Heart right ventricle (tissue), 16 donors: ENCODE results near the gene BNC2. TPM values are rescaled to one million over a fixed set of nuclear protein-coding genes. Genes with fewer than 3 reads are reported as not detected.
A peak's percentile ranks its signal among the peaks of the same experiment; 100 is the strongest.

ENCODE experiments used
- ATAC-seq, 8 donors: fragments of 200-7000 bp; cut with Tn5 transposase; one replicate each; pipeline ENCODE4 v1.9.1; 2020; ENCODE audit warnings: mild to moderate bottlenecking in 8 of 8, moderate library complexity in 8 of 8, moderate number of reproducible peaks in 1 of 8
- DNase-seq, 2 donors: peaks; one replicate each; pipeline ENCODE4 v3.0.0-alpha.2; 2020
- H3K27ac ChIP-seq, 10 donors: fragments of 200-600 bp; sonication (generic) in 2 of 10; one replicate each; pipeline versions ENCODE4 v1.5.0 to v1.8.0; 2020 to 2022; ENCODE audit warnings: mild to moderate bottlenecking in 3 of 10
- H3K27me3 ChIP-seq, 7 donors: fragments of 200-600 bp; one replicate each; pipeline ENCODE4 v1.8.0; 2021 to 2022; ENCODE audit warnings: mild to moderate bottlenecking in 2 of 7
- H3K36me3 ChIP-seq, 9 donors: fragments of 200-600 bp; sonication (generic) in 1 of 9; one replicate each; pipeline versions ENCODE4 v1.5.0 to v1.8.0; 2020 to 2022; ENCODE audit warnings: mild to moderate bottlenecking in 2 of 9
- H3K4me1 ChIP-seq, 9 donors: fragments of 200-600 bp; sonication (generic) in 1 of 9; one replicate each; pipeline versions ENCODE4 v1.5.0 to v1.8.0; 2020 to 2022; ENCODE audit warnings: mild to moderate bottlenecking in 4 of 9
- H3K4me3 ChIP-seq, 10 donors: fragments of 200-600 bp; sonication (generic) in 2 of 10; one replicate each; pipeline versions ENCODE4 v1.5.0 to v1.8.0; 2020 to 2022; ENCODE audit warnings: mild to moderate bottlenecking in 7 of 10, moderate library complexity in 2 of 10
- H3K9me3 ChIP-seq, 11 donors: fragments of 200-600 bp in 10 of 11; sonication (generic) in 2 of 11; one replicate each; pipeline versions ENCODE4 v1.5.0 to v1.8.0; 2013 to 2022; ENCODE audit warnings: mild to moderate bottlenecking in 2 of 11, control low read depth in 1 of 11, moderate library complexity in 1 of 11
- WGBS, 2 donors: extraction: QIAGEN DNeasy Blood & Tissue Kit; methylation state at CpG; one replicate each; pipeline ENCODE4 v1.1.7; 2013; ENCODE audit warnings: inconsistent platforms in 1 of 2; 5-methylcytosine and 5-hydroxymethylcytosine counted together
- intact Hi-C, 10 donors: fragments of 100-400 bp; cut with DNase I; formaldehyde crosslinking; loops; one replicate each; pipeline versions ENCODE4 v1.11.1 to v1.14.2; 2022
- polyA plus RNA-seq, 2 donors: library from polyadenylated mRNA; stranded (reverse); fragments of 200-250 nt; gene quantifications; one replicate each; pipeline ENCODE4 v1.2.3, GENCODE V29; 2013
- total RNA-seq, 10 donors: library from RNA; stranded (reverse); fragmentation: NEBNext Ultra II Directional in 3 of 10; extraction: Animal tissue kit (Norgen Biotek cat#: 25700) in 3 of 10; gene quantifications; one replicate each; pipeline versions ENCODE4 v1.2.1 to v1.2.4, GENCODE V29; 2021 to 2023
- TF ChIP-seq, protein P1 (sequence below), 9 donors: fragments of 200-600 bp; sonication (generic) in 2 of 9; IDR thresholded peaks; one replicate each; pipeline versions ENCODE4 v1.5.0 to v1.8.0; 2021 to 2022; ENCODE audit warnings: antibody characterized with exemption in 9 of 9, mild to moderate bottlenecking in 5 of 9, moderate library complexity in 1 of 9
- donor health status: Arrhythmogenic right ventricular cardiomyopathy.
- donor health status: ischemic (EF 13 %, LVEDD 7.1; RV severe dilation, severe dysfunction).
- donor health status: healthy with polysubstance abuse.
- donor health status: DM: no; HTN: yes; CAD: no.
- donor health status: DM: no; HTN: no; CAD: no.
- donor health status: ischemic (EF 25% LVEDD 6.9; RV normal size, moderate dysfunction).
- donor health status: ischemic (EF 25% LVEDD 5.7; RV mildly dilated, moderate dysfunction).
- donor health status: healthy.
- donor health status: DM: yes; HTN: yes; CAD: no.
- donor health status: Ischemic cardiomyopathy.
- donor health status: ischemic (EF 35%, LVEDD 5.7; RV mildly dilated, moderate dysfunction).
- donor health status: nonischemic (EF 11% LVEDD 7.7; RV severe dilation, severe dysfunction).
- donor health status: DM: yes; HTN: yes; CAD: no.
- donor health status: PGD.
- donor health status: ischemic (EF 29% LVEDD 5.4; RV normal size, mild dysfunction).
- donor health status: nonischemic (EF 23%, LVEDD 6.1; RV moderate dilation, normal function).

Gene BNC2
- total and polyA plus RNA-seq, 12 donors, result 0.49 to 7.3 (median 3.2) TPM

DNA sequence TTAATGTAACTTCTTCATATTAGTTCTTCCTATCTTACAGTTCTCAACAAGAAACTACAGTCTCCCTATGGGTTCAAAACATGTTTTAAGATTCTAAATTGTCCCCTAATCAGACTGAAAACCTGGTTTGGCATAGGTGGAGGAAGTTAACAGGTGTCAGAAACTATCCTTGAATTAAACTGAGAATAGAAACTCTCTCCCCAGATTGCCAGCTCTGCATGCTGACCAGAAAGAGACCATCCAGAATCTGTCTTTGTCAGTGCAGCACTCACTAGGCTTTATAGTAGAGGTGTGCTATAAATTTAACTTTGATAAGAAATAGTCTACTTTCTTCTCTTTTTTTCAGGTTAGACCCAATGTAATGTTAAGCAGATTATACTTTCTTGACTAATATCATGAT lies 63.8 kb downstream of the BNC2 start:
- intact Hi-C loops, result no loop called here
- Histone ChIP-seq H3K27ac (no peak overlapping the region), H3K9me3 (no peaks in the 10 kb centered on the region), H3K4me1 (no peaks in the 10 kb centered on the region), H3K36me3 (peaks cover 0 to 3% (median 0%) of the 10 kb centered on the region in 9 donors), H3K27me3 (peaks cover 0 to 6% (median 0%) of the 10 kb centered on the region in 7 donors), H3K4me3 (no peak overlapping the region)
- TF ChIP-seq, protein P1, sequence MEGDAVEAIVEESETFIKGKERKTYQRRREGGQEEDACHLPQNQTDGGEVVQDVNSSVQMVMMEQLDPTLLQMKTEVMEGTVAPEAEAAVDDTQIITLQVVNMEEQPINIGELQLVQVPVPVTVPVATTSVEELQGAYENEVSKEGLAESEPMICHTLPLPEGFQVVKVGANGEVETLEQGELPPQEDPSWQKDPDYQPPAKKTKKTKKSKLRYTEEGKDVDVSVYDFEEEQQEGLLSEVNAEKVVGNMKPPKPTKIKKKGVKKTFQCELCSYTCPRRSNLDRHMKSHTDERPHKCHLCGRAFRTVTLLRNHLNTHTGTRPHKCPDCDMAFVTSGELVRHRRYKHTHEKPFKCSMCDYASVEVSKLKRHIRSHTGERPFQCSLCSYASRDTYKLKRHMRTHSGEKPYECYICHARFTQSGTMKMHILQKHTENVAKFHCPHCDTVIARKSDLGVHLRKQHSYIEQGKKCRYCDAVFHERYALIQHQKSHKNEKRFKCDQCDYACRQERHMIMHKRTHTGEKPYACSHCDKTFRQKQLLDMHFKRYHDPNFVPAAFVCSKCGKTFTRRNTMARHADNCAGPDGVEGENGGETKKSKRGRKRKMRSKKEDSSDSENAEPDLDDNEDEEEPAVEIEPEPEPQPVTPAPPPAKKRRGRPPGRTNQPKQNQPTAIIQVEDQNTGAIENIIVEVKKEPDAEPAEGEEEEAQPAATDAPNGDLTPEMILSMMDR (IDR thresholded peaks at IDR 0.05), result no peak
- ATAC-seq, result no peak
- no peak for DNase-seq

DNA sequence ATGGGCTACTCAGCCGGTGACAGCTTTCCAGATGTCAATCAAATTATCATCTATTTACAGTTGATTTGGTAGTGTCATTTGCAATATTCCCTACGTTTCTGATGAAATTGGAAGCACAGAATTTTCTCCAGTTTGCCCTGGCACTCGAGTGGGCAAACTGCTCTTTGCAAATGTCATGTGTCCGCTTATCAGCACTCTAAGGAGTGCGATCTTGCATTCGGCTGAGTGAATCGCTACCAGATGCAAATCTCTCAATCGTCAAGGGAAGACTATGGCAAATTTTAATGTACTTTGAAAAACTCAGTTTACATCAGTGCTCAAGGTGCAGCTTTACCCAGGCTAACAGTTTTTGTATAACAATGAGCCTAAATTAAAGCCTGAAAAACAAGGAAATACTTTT lies 66.8 kb downstream of the BNC2 start:
- intact Hi-C loops, result no loop called here
- Histone ChIP-seq H3K4me3 (no peak overlapping the region), H3K4me1 (no peaks in the 10 kb centered on the region), H3K9me3 (no peaks in the 10 kb centered on the region), H3K36me3 (peaks cover 0 to 3% (median 0%) of the 10 kb centered on the region in 9 donors), H3K27ac (no peak overlapping the region), H3K27me3 (peaks cover 0 to 6% (median 0%) of the 10 kb centered on the region in 7 donors)
- TF ChIP-seq, protein P1 (IDR thresholded peaks at IDR 0.05), result no peak
- ATAC-seq, result no peak
- 68 to 70% methylated on average over 8 of the region's 8 CpGs for WGBS, 2 donors
- no peak for DNase-seq

DNA sequence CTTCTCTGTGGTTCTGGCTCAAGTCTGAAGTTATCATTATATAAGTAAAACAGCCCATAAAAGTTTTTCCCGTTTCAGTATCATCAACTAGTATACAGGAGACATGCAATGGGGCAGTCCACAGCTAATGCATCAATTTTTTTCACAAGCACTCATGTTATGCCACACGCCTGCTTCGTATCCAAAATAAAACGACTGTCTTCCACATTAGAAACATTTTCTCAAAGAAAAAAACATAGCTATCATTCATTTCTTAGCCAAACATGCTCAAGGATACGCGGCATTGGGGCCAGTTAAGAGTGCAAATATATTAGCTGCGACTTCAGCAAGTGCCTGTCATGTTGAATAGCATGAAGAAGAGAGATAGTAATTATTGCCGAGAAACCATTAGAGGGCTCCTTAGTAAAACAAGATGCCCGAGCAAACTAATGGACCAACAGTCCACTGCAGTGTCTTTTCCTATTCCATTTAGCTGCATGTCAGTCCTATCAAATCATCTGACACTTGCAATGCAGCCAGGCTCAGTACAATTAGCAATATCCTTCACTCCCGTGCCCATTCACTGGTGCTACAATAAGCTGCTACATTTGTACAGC lies 68.5 kb downstream of the BNC2 start:
- TF ChIP-seq, protein P1 (IDR thresholded peaks at IDR 0.05), result no peak
- ATAC-seq, result no peak
- DNase-seq, result no peak
- 77 to 80% methylated on average over 10 of the region's 10 CpGs for WGBS, 2 donors
- H3K27me3 ChIP-seq, result peaks cover 0 to 6% (median 0%) of the 10 kb centered on the region in 7 donors
- no peaks in the 10 kb centered on the region for H3K9me3 ChIP-seq
- H3K4me3 ChIP-seq, result no peak overlapping the region
- intact Hi-C loops, result no loop called here
- no peak overlapping the region for H3K27ac ChIP-seq
- H3K36me3 ChIP-seq, result peaks cover 0 to 3% (median 0%) of the 10 kb centered on the region in 9 donors
- no peaks in the 10 kb centered on the region for H3K4me1 ChIP-seq

DNA sequence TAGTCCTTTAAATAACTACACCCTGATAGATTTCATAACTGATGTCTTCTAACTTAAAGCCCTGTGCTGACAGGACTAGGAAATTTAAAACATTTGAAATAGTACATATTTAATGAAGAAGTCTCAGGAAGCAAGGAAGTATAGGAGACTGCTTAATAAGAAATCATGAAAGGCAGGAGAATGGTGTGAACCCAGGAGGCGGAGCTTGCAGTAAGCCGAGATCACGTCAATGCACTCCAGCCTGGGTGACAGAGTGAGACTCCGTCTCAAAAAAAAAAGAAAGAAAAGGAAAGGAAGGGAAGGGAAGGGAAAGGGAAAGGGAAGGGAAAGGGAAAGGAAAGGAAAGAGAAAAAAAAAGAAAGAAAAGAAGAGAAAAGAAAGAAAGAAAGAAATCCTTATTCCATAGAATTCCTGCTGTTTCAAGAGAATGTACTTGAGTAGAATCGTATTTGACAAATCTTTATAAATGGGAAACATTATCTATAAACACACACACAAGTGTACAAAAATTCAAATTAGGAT lies 74.1 kb downstream of the BNC2 start:
- H3K27ac ChIP-seq, result peak overlapping the region in 1 of 10 donors; percentile 48

More for the DNA sequence above, 74.1 kb downstream of the BNC2 start:
- DNase-seq, result no peak
- TF ChIP-seq, protein P1 (IDR thresholded peaks at IDR 0.05), result no peak
- ATAC-seq, result no peak
- Histone ChIP-seq H3K9me3 (no peaks in the 10 kb centered on the region), H3K36me3 (no peaks in the 10 kb centered on the region), H3K27me3 (no peaks in the 10 kb centered on the region), H3K4me3 (no peak overlapping the region), H3K4me1 (peaks cover 0 to 16% (median 6%) of the 10 kb centered on the region in 9 donors)
- 78 to 80% methylated on average over 5 of the region's 5 CpGs for WGBS, 2 donors
- intact Hi-C loops, result no loop called here
